PC-9 (cell line): Measurements from ENCODE around the gene MRPL34. TPM values are rescaled to one million over a fixed set of nuclear protein-coding genes. Genes with fewer than 3 reads are reported as not detected.

Experiments
- BruUV-seq: library from RNA; stranded (reverse); fragments of 400-500 nt; replicated peaks from 2 replicates; lab custom pipeline; 2021; lab: Mats Ljungman, UMichigan
- CTCF ChIA-PET: fragments of 300-600 bp; sonication (Branson Sonifier 250); formaldehyde crosslinking; loops from one replicate; lab custom pipeline; 2022; ENCODE audit warnings: antibody characterized with exemption; lab: Charles Lee
- POLR2A ChIA-PET: fragments of 300-600 bp; sonication (Branson Sonifier 250); formaldehyde crosslinking; loops from one replicate; lab custom pipeline; 2022; ENCODE audit warnings: antibody characterized with exemption; ENCODE audit not compliant: unreplicated experiment; lab: Charles Lee
- DNase-seq, 2 experiments: peaks; one replicate each; pipeline versions ENCODE4 v3.0.0 to v3.0.0-alpha.2; 2015 to 2022; ENCODE audit warnings: mixed read lengths in 1 of 2
- H2AFZ ChIP-seq: fragments of 200-600 bp; sonication (generic); 2 replicates; pipeline ENCODE4 v1.8.1; 2017; ENCODE audit warnings: antibody characterized with exemption
- H3F3A ChIP-seq: fragments of 200-600 bp; sonication (generic); 2 replicates; pipeline ENCODE4 v1.8.1; 2017; ENCODE audit warnings: antibody characterized with exemption, mild to moderate bottlenecking, low read depth; ENCODE audit not compliant: insufficient read depth
- H3K27ac ChIP-seq: fragments of 200-600 bp; sonication (generic); 2 replicates; pipeline ENCODE4 v1.6.1; 2016; ENCODE audit warnings: mixed run types
- H3K27me3 ChIP-seq: fragments of 200-600 bp; sonication (generic); 2 replicates; pipeline ENCODE4 v1.6.1; 2016; ENCODE audit warnings: low read depth, mixed run types; ENCODE audit not compliant: insufficient read depth
- H3K36me3 ChIP-seq: fragments of 200-600 bp; sonication (generic); 2 replicates; pipeline ENCODE4 v1.6.1; 2016; ENCODE audit warnings: low read depth, mixed run types
- H3K4me1 ChIP-seq: fragments of 200-600 bp; sonication (generic); replicated peaks from 2 replicates; pipeline ENCODE4 v1.6.1; 2016; ENCODE audit warnings: mixed run types; ENCODE audit not compliant: insufficient read depth
- H3K4me2 ChIP-seq: fragments of 200-600 bp; sonication (generic); 2 replicates; pipeline ENCODE4 v1.6.1; 2017; ENCODE audit warnings: mixed run types
- H3K4me3 ChIP-seq: fragments of 200-600 bp; sonication (generic); 2 replicates; pipeline ENCODE4 v1.6.1; 2016; ENCODE audit warnings: mixed run types
- H3K79me2 ChIP-seq: fragments of 200-600 bp; sonication (generic); 2 replicates; pipeline ENCODE4 v1.6.1; 2017; ENCODE audit warnings: low read depth, mixed run types
- H3K9me2 ChIP-seq: fragments of 200-600 bp; sonication (generic); 2 replicates; pipeline ENCODE4 v1.8.1; 2017; ENCODE audit warnings: mild to moderate bottlenecking; ENCODE audit not compliant: insufficient read depth
- H3K9me3 ChIP-seq: fragments of 200-600 bp; sonication (generic); 2 replicates; pipeline ENCODE4 v1.8.1; 2016; ENCODE audit warnings: low read depth; ENCODE audit not compliant: insufficient read depth
- H4K20me1 ChIP-seq: fragments of 200-600 bp; sonication (generic); 2 replicates; pipeline ENCODE4 v1.8.1; 2017; ENCODE audit not compliant: insufficient read depth
- EZH2 ChIP-seq: fragments of 200-600 bp; sonication (generic); IDR thresholded peaks from 2 replicates; pipeline ENCODE4 v1.8.0; 2017; ENCODE audit warnings: antibody characterized with exemption, low read depth
- intact Hi-C: fragments of 100-400 bp; cut with micrococcal nuclease; formaldehyde crosslinking; loops from one replicate; pipeline ENCODE4 v1.10.0; 2022; ENCODE audit not compliant: unreplicated experiment
- total RNA-seq: library from RNA; stranded (reverse); gene quantifications from 2 replicates; pipeline ENCODE4 v1.2.3, GENCODE V29; 2021
- TF ChIP-seq, protein P1 (sequence below): fragments of 200-600 bp; sonication (generic); conservative IDR thresholded peaks from 2 replicates; pipeline ENCODE4 v1.6.1; 2017; ENCODE audit warnings: mixed run types, antibody characterized with exemption, mild to moderate bottlenecking, moderate library complexity

The MRPL34 gene
- total RNA-seq, 1 experiment from 2014 or later, result 64.8 TPM

GRCh38 chr19:17319473-17320238, 14.0 kb downstream of the MRPL34 start:
- no peak overlapping the region for H3K27ac ChIP-seq
- H3K4me3 ChIP-seq, result no peak overlapping the region
- peaks cover 12% of the 10 kb centered on the region; the same call in 1 of the 2 replicates for H4K20me1 ChIP-seq
- no peaks in the 10 kb centered on the region for H3K9me3 ChIP-seq
- no peak overlapping the region for H3K4me2 ChIP-seq
- peaks cover 21% of the 10 kb centered on the region for H3K79me2 ChIP-seq
- ChIA-PET POLR2A (no interaction called here), CTCF (no interaction called here)
- no peaks in the 10 kb centered on the region for H3K9me2 ChIP-seq
- peaks cover 13% of the 10 kb centered on the region for H3K4me1 ChIP-seq
- peaks cover 31% of the 10 kb centered on the region for H3K36me3 ChIP-seq
- DNase-seq, result no peak
- no peak for TF ChIP-seq EZH2
- TF ChIP-seq, protein P1, sequence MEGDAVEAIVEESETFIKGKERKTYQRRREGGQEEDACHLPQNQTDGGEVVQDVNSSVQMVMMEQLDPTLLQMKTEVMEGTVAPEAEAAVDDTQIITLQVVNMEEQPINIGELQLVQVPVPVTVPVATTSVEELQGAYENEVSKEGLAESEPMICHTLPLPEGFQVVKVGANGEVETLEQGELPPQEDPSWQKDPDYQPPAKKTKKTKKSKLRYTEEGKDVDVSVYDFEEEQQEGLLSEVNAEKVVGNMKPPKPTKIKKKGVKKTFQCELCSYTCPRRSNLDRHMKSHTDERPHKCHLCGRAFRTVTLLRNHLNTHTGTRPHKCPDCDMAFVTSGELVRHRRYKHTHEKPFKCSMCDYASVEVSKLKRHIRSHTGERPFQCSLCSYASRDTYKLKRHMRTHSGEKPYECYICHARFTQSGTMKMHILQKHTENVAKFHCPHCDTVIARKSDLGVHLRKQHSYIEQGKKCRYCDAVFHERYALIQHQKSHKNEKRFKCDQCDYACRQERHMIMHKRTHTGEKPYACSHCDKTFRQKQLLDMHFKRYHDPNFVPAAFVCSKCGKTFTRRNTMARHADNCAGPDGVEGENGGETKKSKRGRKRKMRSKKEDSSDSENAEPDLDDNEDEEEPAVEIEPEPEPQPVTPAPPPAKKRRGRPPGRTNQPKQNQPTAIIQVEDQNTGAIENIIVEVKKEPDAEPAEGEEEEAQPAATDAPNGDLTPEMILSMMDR, result no peak
- intact Hi-C loops, result no loop called here
- H3F3A ChIP-seq, result peaks cover 46% of the 10 kb centered on the region
- H2AFZ ChIP-seq, result no peak overlapping the region
- H3K27me3 ChIP-seq, result no peaks in the 10 kb centered on the region
- BruUV-seq, result no TSS peak

DNA sequence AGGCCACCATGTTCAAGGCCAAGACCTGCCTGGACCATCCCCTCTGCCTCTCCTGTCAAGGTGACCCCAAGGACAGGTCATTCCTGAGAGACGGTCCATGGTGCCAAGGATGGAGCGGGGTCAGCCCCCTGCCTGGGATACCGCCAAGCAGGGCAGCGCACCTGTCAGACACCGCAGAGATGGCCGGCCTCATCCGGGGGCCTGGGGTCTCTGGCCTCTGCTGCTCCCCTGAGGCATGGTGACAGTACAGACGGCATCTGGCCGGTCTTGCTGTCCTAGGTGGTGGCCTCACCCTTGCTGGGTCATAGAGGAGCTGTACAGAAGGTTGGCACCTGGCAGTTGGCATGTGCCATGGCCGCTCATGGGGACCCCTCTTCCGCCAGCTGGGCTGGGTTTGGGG, 14.8 kb downstream of the MRPL34 start:
- CTCF ChIA-PET, result no interaction called here
- POLR2A ChIA-PET, result interaction anchor here (0.5 to 0.7 kb wide), 2 partner anchors 66 to 283 kb away, joined by 3 to 5 read pairs; no protein-coding TSS in a partner anchor
- no TSS peak for BruUV-seq

GRCh38 chr19:17321655-17322489, 16.2 kb downstream of the MRPL34 start:
- H2AFZ ChIP-seq, result no peak overlapping the region
- DNase-seq, result no peak
- H3K79me2 ChIP-seq, result peaks cover 17% of the 10 kb centered on the region
- H3K4me2 ChIP-seq, result no peak overlapping the region
- H3K9me3 ChIP-seq, result no peaks in the 10 kb centered on the region
- peaks cover 18% of the 10 kb centered on the region for H3K36me3 ChIP-seq
- no TSS peak for BruUV-seq
- peaks cover 26% of the 10 kb centered on the region for H3K4me1 ChIP-seq
- H4K20me1 ChIP-seq, result peaks cover 12% of the 10 kb centered on the region; the same call in 1 of the 2 replicates
- H3K4me3 ChIP-seq, result no peak overlapping the region
- intact Hi-C loops, result no loop called here
- POLR2A ChIA-PET, result interaction anchor here (1.0 kb wide), 1 partner anchor 27 kb away, joined by 5 read pairs; no protein-coding TSS in a partner anchor
- no peaks in the 10 kb centered on the region for H3K27me3 ChIP-seq
- CTCF ChIA-PET, result no interaction called here
- peak overlapping the region; percentile 2; the same call in 1 of the 2 replicates for H3K27ac ChIP-seq
- H3K9me2 ChIP-seq, result no peaks in the 10 kb centered on the region
- TF ChIP-seq, protein P1, result no peak
- TF ChIP-seq EZH2, result no peak
- peaks cover 47% of the 10 kb centered on the region for H3F3A ChIP-seq

More for the DNA sequence above, 14.8 kb downstream of the MRPL34 start:
- no peak overlapping the region for H2AFZ ChIP-seq
- H3K9me3 ChIP-seq, result no peaks in the 10 kb centered on the region
- H3K79me2 ChIP-seq, result peaks cover 17% of the 10 kb centered on the region
- H3K27ac ChIP-seq, result no peak overlapping the region
- H3K4me1 ChIP-seq, result peaks cover 13% of the 10 kb centered on the region
- no peak for DNase-seq
- no peak overlapping the region for H3K4me3 ChIP-seq
- intact Hi-C loops, result no loop called here
- H3K36me3 ChIP-seq, result peaks cover 27% of the 10 kb centered on the region
- H3K27me3 ChIP-seq, result no peaks in the 10 kb centered on the region
- peaks cover 12% of the 10 kb centered on the region; the same call in 1 of the 2 replicates for H4K20me1 ChIP-seq
- no peak overlapping the region for H3K4me2 ChIP-seq
- no peak for TF ChIP-seq EZH2
- TF ChIP-seq, protein P1, result no peak
- no peaks in the 10 kb centered on the region for H3K9me2 ChIP-seq
- H3F3A ChIP-seq, result peaks cover 47% of the 10 kb centered on the region
